Chondrocyte (in vitro differentiated cells): Measurements from ENCODE around the gene CDC73. TPM values are rescaled to one million over a fixed set of nuclear protein-coding genes. Genes with fewer than 3 reads are reported as not detected.
"Not testable (repeated sequence)": the region's sequence is repeated elsewhere in the genome, so short reads cannot be mapped to it uniquely, and the experiment has no call there.

Source experiments
- DNase-seq: peaks from one replicate; pipeline ENCODE4 v3.0.0; 2021; ENCODE audit warnings: mixed read lengths, low spot score
- H3K27ac Mint-ChIP-seq: one replicate; pipeline ENCODE4 v1.8.0; 2021; ENCODE audit warnings: mild to moderate bottlenecking, moderate library complexity, mixed read lengths; ENCODE audit not compliant: unreplicated experiment
- H3K27me3 Mint-ChIP-seq: 2 replicates; pipeline ENCODE4 v1.8.0; 2021; ENCODE audit warnings: low read depth, mixed read lengths
- H3K36me3 Mint-ChIP-seq: 2 replicates; pipeline ENCODE4 v1.8.0; 2021; ENCODE audit warnings: low read depth, mixed read lengths
- H3K4me1 Mint-ChIP-seq: 2 replicates; pipeline ENCODE4 v1.8.0; 2021; ENCODE audit warnings: low read depth, mild to moderate bottlenecking, mixed read lengths
- H3K4me3 Mint-ChIP-seq: one replicate; pipeline ENCODE4 v1.8.0; 2021; ENCODE audit warnings: mild to moderate bottlenecking, moderate library complexity, mixed read lengths; ENCODE audit not compliant: unreplicated experiment
- H3K9me3 Mint-ChIP-seq: 2 replicates; pipeline ENCODE4 v1.8.0; 2021; ENCODE audit warnings: low read depth, mixed read lengths
- CTCF ChIP-seq: fragments of 200-600 bp; sonication (generic); IDR thresholded peaks from 2 replicates; pipeline ENCODE4 v1.5.0; 2021; ENCODE audit warnings: antibody characterized with exemption, mild to moderate bottlenecking, moderate library complexity
- total RNA-seq: library from RNA; stranded (reverse); gene quantifications from 3 replicates; pipeline ENCODE4 v1.2.1, GENCODE V29; 2021

CDC73 gene
- total RNA-seq, 1 donor from 2014 or later = 69.4 TPM

GRCh38 chr1:193219391-193219790 is 97.6 kb downstream of the CDC73 start:
- Mint-ChIP-seq H3K27ac (no peak overlapping the region), H3K36me3 (peaks cover 19% of the 10 kb centered on the region), H3K27me3 (no peaks in the 10 kb centered on the region), H3K4me3 (no peak overlapping the region), H3K9me3 (peaks cover 8% of the 10 kb centered on the region), H3K4me1 (peaks cover 10% of the 10 kb centered on the region)
- no peak for DNase-seq
- no peak for TF ChIP-seq CTCF

GRCh38 chr1:193221651-193222050 is 99.8 kb downstream of the CDC73 start:
- DNase-seq = no peak
- no peaks in the 10 kb centered on the region for H3K27me3 Mint-ChIP-seq
- peaks cover 10% of the 10 kb centered on the region for H3K4me1 Mint-ChIP-seq
- H3K36me3 Mint-ChIP-seq = peaks cover 18% of the 10 kb centered on the region
- H3K4me3 Mint-ChIP-seq = no peak overlapping the region
- peaks cover 8% of the 10 kb centered on the region for H3K9me3 Mint-ChIP-seq
- H3K27ac Mint-ChIP-seq = no peak overlapping the region
- TF ChIP-seq CTCF = no peak

- Mint-ChIP-seq H3K4me3 (no peak overlapping the region), H3K27me3 (no peaks in the 10 kb centered on the region), H3K9me3 (peaks cover 8% of the 10 kb centered on the region), H3K4me1 (peaks cover 10% of the 10 kb centered on the region), H3K36me3 (peaks cover 19% of the 10 kb centered on the region), H3K27ac (no peak overlapping the region)
- no peak for TF ChIP-seq CTCF
- DNase-seq = no peak
Measured at GRCh38 chr1:193222056-193222615, 100.3 kb downstream of the CDC73 start.

- H3K36me3 Mint-ChIP-seq = peaks cover 13% of the 10 kb centered on the region
- H3K27me3 Mint-ChIP-seq = no peaks in the 10 kb centered on the region
- H3K27ac Mint-ChIP-seq = peak overlapping the region; percentile 68
- TF ChIP-seq CTCF = no peak
- H3K4me1 Mint-ChIP-seq = peaks cover 27% of the 10 kb centered on the region
- H3K9me3 Mint-ChIP-seq = peaks cover 8% of the 10 kb centered on the region
- no peak for DNase-seq
- no peak overlapping the region for H3K4me3 Mint-ChIP-seq
Measured at GRCh38 chr1:193229136-193229535, 107.3 kb downstream of the CDC73 start.

DNA sequence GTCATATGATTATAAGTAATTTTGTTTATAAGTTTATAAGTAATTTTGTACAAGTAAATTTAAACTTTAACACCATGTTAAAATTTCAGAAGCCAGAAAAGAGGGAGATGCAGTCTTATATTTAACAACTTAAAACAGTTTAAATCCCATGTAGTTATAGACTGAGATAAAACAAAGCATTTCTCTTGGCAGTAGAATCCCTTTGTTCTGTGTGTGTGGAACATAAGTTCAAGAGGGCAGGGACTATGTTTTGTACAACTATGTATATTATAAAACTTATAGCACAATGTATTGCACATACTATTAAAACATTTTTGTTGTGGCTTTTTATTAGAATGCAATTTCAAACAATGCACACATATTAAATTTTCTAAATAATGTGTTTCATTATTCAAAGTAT is 109.3 kb downstream of the CDC73 start:
- not testable (repeated sequence) for H3K27ac Mint-ChIP-seq, H3K36me3 Mint-ChIP-seq, H3K27me3 Mint-ChIP-seq, H3K9me3 Mint-ChIP-seq, DNase-seq, H3K4me3 Mint-ChIP-seq
- H3K4me1 Mint-ChIP-seq = peaks cover 27% of the 10 kb centered on the region

- Mint-ChIP-seq H3K9me3 (no peaks in the 10 kb centered on the region), H3K27ac (no peak overlapping the region), H3K4me3 (no peak overlapping the region), H3K36me3 (peaks cover 17% of the 10 kb centered on the region), H3K4me1 (peaks cover 12% of the 10 kb centered on the region), H3K27me3 (no peaks in the 10 kb centered on the region)
- no peak for TF ChIP-seq CTCF
- no peak for DNase-seq
Measured at GRCh38 chr1:193234530-193234929, 112.7 kb downstream of the CDC73 start.
